Epithelial cell of esophagus (primary cell): Measurements from ENCODE around the gene AP2S1.

Experiments used
- DNase-seq: peaks from one replicate; pipeline ENCODE4 v3.0.0; 2010; ENCODE audit warnings: low read depth
- H3K4me3 ChIP-seq: 2 replicates; pipeline ENCODE4 v1.5.1; 2011; ENCODE audit warnings: mild to moderate bottlenecking, low read length, control low read depth
- TF ChIP-seq, protein P1 (sequence below): IDR thresholded peaks from 2 replicates; pipeline ENCODE4 v1.5.1; 2011; ENCODE audit warnings: low read depth, mild to moderate bottlenecking, low read length, control low read depth, inconsistent platforms; ENCODE audit not compliant: insufficient read depth; ENCODE audit errors: missing control alignments

The AP2S1 gene

DNA sequence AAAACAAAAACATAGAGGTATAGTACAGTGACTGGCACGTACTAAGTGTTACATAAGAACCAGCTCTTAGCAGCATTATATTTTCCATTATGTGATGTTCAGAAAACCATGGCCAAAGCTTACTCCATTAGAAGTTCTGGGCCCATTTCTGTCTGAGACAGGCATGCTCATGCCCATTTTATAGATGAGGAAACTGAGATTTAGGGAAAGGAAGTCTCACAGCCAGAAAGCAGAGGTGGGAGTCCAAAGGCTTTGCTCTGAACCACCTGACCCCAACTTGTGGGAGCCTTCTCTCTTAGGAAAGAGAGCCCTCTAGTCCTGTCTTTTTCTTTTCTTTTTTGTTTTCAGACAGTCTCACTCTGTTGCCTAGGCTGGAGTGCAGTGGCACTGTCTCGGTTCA is 2.3 kb downstream of the AP2S1 start:
- DNase-seq: no peak
- H3K4me3 ChIP-seq: no peak overlapping the region
- TF ChIP-seq, protein P1, sequence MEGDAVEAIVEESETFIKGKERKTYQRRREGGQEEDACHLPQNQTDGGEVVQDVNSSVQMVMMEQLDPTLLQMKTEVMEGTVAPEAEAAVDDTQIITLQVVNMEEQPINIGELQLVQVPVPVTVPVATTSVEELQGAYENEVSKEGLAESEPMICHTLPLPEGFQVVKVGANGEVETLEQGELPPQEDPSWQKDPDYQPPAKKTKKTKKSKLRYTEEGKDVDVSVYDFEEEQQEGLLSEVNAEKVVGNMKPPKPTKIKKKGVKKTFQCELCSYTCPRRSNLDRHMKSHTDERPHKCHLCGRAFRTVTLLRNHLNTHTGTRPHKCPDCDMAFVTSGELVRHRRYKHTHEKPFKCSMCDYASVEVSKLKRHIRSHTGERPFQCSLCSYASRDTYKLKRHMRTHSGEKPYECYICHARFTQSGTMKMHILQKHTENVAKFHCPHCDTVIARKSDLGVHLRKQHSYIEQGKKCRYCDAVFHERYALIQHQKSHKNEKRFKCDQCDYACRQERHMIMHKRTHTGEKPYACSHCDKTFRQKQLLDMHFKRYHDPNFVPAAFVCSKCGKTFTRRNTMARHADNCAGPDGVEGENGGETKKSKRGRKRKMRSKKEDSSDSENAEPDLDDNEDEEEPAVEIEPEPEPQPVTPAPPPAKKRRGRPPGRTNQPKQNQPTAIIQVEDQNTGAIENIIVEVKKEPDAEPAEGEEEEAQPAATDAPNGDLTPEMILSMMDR: no peak

GRCh38 chr19:46847528-46847927 is 3.1 kb downstream of the AP2S1 start:
- TF ChIP-seq, protein P1: no peak
- no peak for DNase-seq
- H3K4me3 ChIP-seq: no peak overlapping the region

DNA sequence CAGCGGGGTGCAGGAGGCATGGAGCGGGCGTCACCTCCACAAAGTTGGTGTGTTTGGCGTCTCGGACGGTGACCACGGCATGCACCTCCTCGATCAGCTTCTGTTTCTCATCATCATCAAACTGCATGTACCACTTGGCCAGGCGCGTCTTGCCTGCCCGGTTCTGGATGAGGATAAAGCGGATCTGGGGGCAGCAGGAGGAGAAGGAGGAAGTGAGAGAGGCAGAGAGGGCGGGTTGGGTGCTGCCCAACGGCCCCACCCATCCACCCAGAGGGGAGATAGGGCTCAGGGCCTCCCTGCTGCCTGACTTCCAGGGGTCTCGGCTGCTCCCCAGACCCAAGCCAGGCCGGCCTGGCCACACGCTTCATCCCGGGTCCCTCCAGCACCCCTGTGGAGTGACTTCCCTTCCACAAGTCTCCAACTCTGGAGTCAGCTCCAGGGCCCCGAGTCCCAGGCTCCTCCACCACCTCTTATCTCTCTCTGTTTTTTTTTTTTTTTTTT is 4.6 kb downstream of the AP2S1 start:
- DNase-seq: no peak
- TF ChIP-seq, protein P1: no peak
- no peak overlapping the region for H3K4me3 ChIP-seq

- TF ChIP-seq, protein P1: no peak
- no peak overlapping the region for H3K4me3 ChIP-seq
- DNase-seq: no peak
Measured at GRCh38 chr19:46844067-46844489, 6.6 kb downstream of the AP2S1 start.

DNA sequence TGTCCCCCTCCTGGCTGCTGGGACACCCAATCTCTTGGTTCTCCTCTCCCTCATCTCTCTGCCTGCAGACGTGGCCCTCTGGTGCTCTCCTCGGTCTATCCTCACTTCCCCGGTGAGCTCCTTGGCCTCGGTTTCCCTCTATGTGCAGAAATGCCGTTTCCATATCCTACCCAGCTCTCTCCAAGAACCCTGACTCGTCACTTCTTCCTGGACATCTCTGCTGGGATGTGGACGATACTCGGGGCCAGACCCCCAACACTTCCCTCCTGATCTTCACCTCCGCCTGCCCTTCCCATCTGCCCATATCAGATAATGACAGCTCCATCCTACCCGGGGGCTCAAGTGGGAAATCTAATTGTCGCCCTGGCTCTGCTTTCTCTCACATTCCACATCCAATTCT is 7.9 kb downstream of the AP2S1 start:
- DNase-seq: no peak
- TF ChIP-seq, protein P1: no peak
- no peak overlapping the region for H3K4me3 ChIP-seq

DNA sequence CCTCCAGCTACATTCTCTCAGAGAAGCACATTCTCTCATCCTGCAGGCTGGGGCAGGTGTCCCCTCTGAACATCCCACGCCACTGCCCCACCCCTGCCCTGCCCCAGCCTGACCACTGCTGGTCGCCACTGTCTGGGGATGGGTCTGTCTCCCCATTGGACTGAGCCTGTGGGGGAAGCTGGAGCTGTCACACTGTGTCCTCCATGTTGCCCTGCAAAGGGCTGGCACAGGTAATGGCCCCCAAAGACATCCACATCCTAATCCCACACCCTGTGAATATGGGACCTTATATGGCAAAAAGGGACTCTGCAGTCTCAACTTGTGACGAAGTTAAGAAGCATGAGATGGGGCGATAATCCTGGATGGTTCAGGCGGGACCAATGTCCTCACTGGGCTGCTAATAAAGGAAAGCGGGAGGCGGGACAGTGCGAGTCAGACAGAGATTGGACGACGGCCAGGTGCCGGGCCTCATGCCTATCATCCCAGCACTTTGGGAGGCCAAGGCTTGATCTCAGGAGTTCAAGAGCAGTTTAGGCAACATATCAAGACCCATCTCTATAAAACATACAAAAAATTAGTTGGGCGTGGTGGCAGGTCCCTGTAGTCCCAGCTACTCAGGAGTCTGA is 9.1 kb downstream of the AP2S1 start:
- TF ChIP-seq, protein P1: no peak
- no peak overlapping the region for H3K4me3 ChIP-seq
- DNase-seq: peak; percentile 57

GRCh38 chr19:46840498-46840942 is 10.1 kb downstream of the AP2S1 start:
- no peak overlapping the region for H3K4me3 ChIP-seq
- peak; percentile 70 for DNase-seq
- TF ChIP-seq, protein P1: peak; percentile 85
